OCI-LY3 (cell line): ENCODE measurements around the gene C19orf53.

Experiments
- H2AFZ ChIP-seq: fragments of 200-600, 300-600 bp; shearing (Covaris generic); 2 replicates; pipeline ENCODE4 v1.6.0; 2014; ENCODE audit warnings: antibody characterized with exemption, low read depth, low read length
- H3K27ac ChIP-seq: fragments of 200-600, 300-600 bp; sonication (generic); 2 replicates; pipeline ENCODE4 v1.5.1; 2014; ENCODE audit warnings: mild to moderate bottlenecking, low read length, moderate library complexity, mixed read lengths
- H3K27me3 ChIP-seq: fragments of 200-600, 300-600 bp; sonication (generic); 2 replicates; pipeline ENCODE4 v1.6.1; 2014; ENCODE audit warnings: low read depth, low read length, mixed read lengths
- H3K36me3 ChIP-seq: fragments of 200-600, 300-600 bp; sonication (generic); replicated peaks from 2 replicates; pipeline ENCODE3; 2014; ENCODE audit warnings: low read depth, low read length, mixed read lengths
- H3K4me1 ChIP-seq: fragments of 300-600, 200-600 bp; sonication (generic); 2 replicates; pipeline ENCODE4 v1.6.1; 2014; ENCODE audit warnings: low read length, mixed read lengths
- H3K4me2 ChIP-seq: fragments of 200-600, 300-600 bp; sonication (generic); 2 replicates; pipeline ENCODE4 v1.6.1; 2014; ENCODE audit warnings: low read length, mixed read lengths
- H3K4me3 ChIP-seq: fragments of 300-600, 200-600 bp; sonication (generic); 2 replicates; pipeline ENCODE4 v1.5.1; 2014; ENCODE audit warnings: antibody characterized with exemption, mild to moderate bottlenecking, low read length, moderate library complexity
- H3K79me2 ChIP-seq: fragments of 300-600, 200-600 bp; shearing (Covaris generic); 2 replicates; pipeline ENCODE4 v1.6.1; 2014; ENCODE audit warnings: mild to moderate bottlenecking, low read length, mixed read lengths
- H3K9ac ChIP-seq: fragments of 300-600, 200-600 bp; shearing (Covaris generic); 2 replicates; pipeline ENCODE4 v1.6.0; 2014; ENCODE audit warnings: mild to moderate bottlenecking, low read length, moderate library complexity
- H3K9me3 ChIP-seq: fragments of 200-600, 300-600 bp; shearing (Covaris generic); 2 replicates; pipeline ENCODE4 v1.6.1; 2014; ENCODE audit warnings: low read length, mixed read lengths; ENCODE audit not compliant: insufficient read depth
- H4K20me1 ChIP-seq: fragments of 200-600, 300-600 bp; sonication (generic); 2 replicates; pipeline ENCODE4 v1.6.1; 2016; ENCODE audit warnings: low read length, mixed read lengths; ENCODE audit not compliant: insufficient read depth
- CTCF ChIP-seq: fragments of 200-600, 300-600 bp; sonication (generic); IDR thresholded peaks from 2 replicates; pipeline ENCODE4 v1.5.1; 2014; ENCODE audit warnings: antibody characterized with exemption, low read length, low read depth
- EZH2phosphoT487 ChIP-seq: fragments of 200-600 bp; shearing (Covaris generic); IDR thresholded peaks from 2 replicates; pipeline ENCODE4 v1.6.1; 2018; ENCODE audit warnings: antibody characterized with exemption, mixed run types, low read depth

The C19orf53 gene

GRCh38 chr19:13804830-13805683 lies 30.8 kb downstream of the C19orf53 start:
- no peaks in the 10 kb centered on the region for H3K79me2 ChIP-seq
- H2AFZ ChIP-seq: no peak overlapping the region
- no peak overlapping the region for H3K9ac ChIP-seq
- no peak overlapping the region for H3K27ac ChIP-seq
- H3K4me1 ChIP-seq: no peaks in the 10 kb centered on the region
- no peak overlapping the region for H3K4me2 ChIP-seq
- H3K4me3 ChIP-seq: no peak overlapping the region
- H4K20me1 ChIP-seq: no peaks in the 10 kb centered on the region
- H3K27me3 ChIP-seq: no peaks in the 10 kb centered on the region
- peaks cover 44% of the 10 kb centered on the region for H3K36me3 ChIP-seq
- TF ChIP-seq EZH2phosphoT487: no peak
- peak; percentile 22; the same call in 1 of the 2 replicates for TF ChIP-seq CTCF
- H3K9me3 ChIP-seq: no peaks in the 10 kb centered on the region

- Histone ChIP-seq H3K4me3 (no peak overlapping the region), H3K9ac (no peak overlapping the region), H3K9me3 (no peaks in the 10 kb centered on the region), H2AFZ (no peak overlapping the region), H4K20me1 (no peaks in the 10 kb centered on the region), H3K4me2 (no peak overlapping the region), H3K27me3 (no peaks in the 10 kb centered on the region), H3K4me1 (no peaks in the 10 kb centered on the region), H3K36me3 (peaks cover 40% of the 10 kb centered on the region), H3K27ac (no peak overlapping the region), H3K79me2 (no peaks in the 10 kb centered on the region)
- TF ChIP-seq EZH2phosphoT487 (no peak), CTCF (no peak)
Measured at GRCh38 chr19:13806728-13807127, 32.5 kb downstream of the C19orf53 start.

- Histone ChIP-seq H2AFZ (no peak overlapping the region), H3K36me3 (peaks cover 40% of the 10 kb centered on the region), H3K4me2 (no peak overlapping the region), H3K9ac (no peak overlapping the region), H3K27ac (no peak overlapping the region), H3K4me3 (no peak overlapping the region), H3K27me3 (no peaks in the 10 kb centered on the region), H3K9me3 (no peaks in the 10 kb centered on the region), H4K20me1 (no peaks in the 10 kb centered on the region), H3K4me1 (no peaks in the 10 kb centered on the region), H3K79me2 (no peaks in the 10 kb centered on the region)
- TF ChIP-seq EZH2phosphoT487 (no peak), CTCF (no peak)
Measured at GRCh38 chr19:13807421-13808021, 33.3 kb downstream of the C19orf53 start.

GRCh38 chr19:13808856-13809255 lies 34.6 kb downstream of the C19orf53 start:
- Histone ChIP-seq H2AFZ (no peak overlapping the region), H3K9me3 (no peaks in the 10 kb centered on the region), H3K27ac (no peak overlapping the region), H3K4me2 (no peak overlapping the region), H4K20me1 (no peaks in the 10 kb centered on the region), H3K4me1 (no peaks in the 10 kb centered on the region), H3K9ac (no peak overlapping the region), H3K79me2 (no peaks in the 10 kb centered on the region), H3K4me3 (no peak overlapping the region), H3K36me3 (peaks cover 51% of the 10 kb centered on the region), H3K27me3 (no peaks in the 10 kb centered on the region)
- no peak for TF ChIP-seq CTCF
- TF ChIP-seq EZH2phosphoT487: no peak
